ENCODE measurements around the gene ZBTB7C. TPM values are rescaled to one million over a fixed set of nuclear protein-coding genes. Genes with fewer than 3 reads are reported as not detected.

ZBTB7C gene
- total and polyA plus RNA-seq, 5 donors, result 0.88 to 3.7 (median 2.0) TPM

GRCh38 chr18:48074929-48075706, 334.1 kb downstream of the ZBTB7C start:
- intact Hi-C loops (cut with DNase I), result no loop called here
- no peak for DNase-seq
- H3K4me1 ChIP-seq (ENCODE audit: control insufficient read depth, insufficient read depth, low read length), result no peaks in the 10 kb centered on the region
- no peak overlapping the region for H3K4me3 ChIP-seq (ENCODE audit: low read length)
- no peaks in the 10 kb centered on the region for H3K9me3 ChIP-seq (ENCODE audit: control insufficient read depth, low read length)
- H3K27ac ChIP-seq (ENCODE audit: low read length), result no peak overlapping the region
- H3K27me3 ChIP-seq (ENCODE audit: control insufficient read depth, insufficient read depth), result no peaks in the 10 kb centered on the region
- ATAC-seq, result no peak
- 74% methylated on average over 7 of the region's 7 CpGs for WGBS

GRCh38 chr18:48073211-48073930, 335.8 kb downstream of the ZBTB7C start:
- DNase-seq (peak in 1 of 3 donors; percentile 34), ATAC-seq (peak; percentile 33 to 76)
- Histone ChIP-seq H3K27ac (ENCODE audit: low read length) (no peak overlapping the region), H3K4me3 (ENCODE audit: low read length) (no peak overlapping the region), H3K27me3 (ENCODE audit: control insufficient read depth, insufficient read depth) (no peaks in the 10 kb centered on the region), H3K4me1 (ENCODE audit: control insufficient read depth, insufficient read depth, low read length) (no peaks in the 10 kb centered on the region), H3K9me3 (ENCODE audit: control insufficient read depth, low read length) (no peaks in the 10 kb centered on the region)
- WGBS, result 82% methylated on average over 15 of the region's 15 CpGs
- intact Hi-C loops (cut with DNase I), result no loop called here

- H3K4me1 ChIP-seq (ENCODE audit: control insufficient read depth, insufficient read depth, low read length), result no peaks in the 10 kb centered on the region
- intact Hi-C loops (cut with DNase I), result no loop called here
- peak in 2 of 3 donors; percentile 44 to 63 for DNase-seq
- no peaks in the 10 kb centered on the region for H3K27me3 ChIP-seq (ENCODE audit: control insufficient read depth, insufficient read depth)
- H3K9me3 ChIP-seq (ENCODE audit: control insufficient read depth, low read length), result no peaks in the 10 kb centered on the region
- H3K27ac ChIP-seq (ENCODE audit: low read length), result no peak overlapping the region
- WGBS, result 57% methylated on average over 18 of the region's 18 CpGs
- H3K4me3 ChIP-seq (ENCODE audit: low read length), result no peak overlapping the region
- ATAC-seq, result peak; percentile 68 to 92
These were observed 336.6 kb downstream of the ZBTB7C start for GRCh38 chr18:48072428-48073204.

- no peak for DNase-seq
- WGBS, result 94% methylated on average over 11 of the region's 11 CpGs
- ATAC-seq, result no peak
- intact Hi-C loops (cut with DNase I), result no loop called here
- H3K9me3 ChIP-seq (ENCODE audit: control insufficient read depth, low read length), result no peaks in the 10 kb centered on the region
- H3K4me3 ChIP-seq (ENCODE audit: low read length), result no peak overlapping the region
- no peak overlapping the region for H3K27ac ChIP-seq (ENCODE audit: low read length)
- H3K4me1 ChIP-seq (ENCODE audit: control insufficient read depth, insufficient read depth, low read length), result no peaks in the 10 kb centered on the region
- no peaks in the 10 kb centered on the region for H3K27me3 ChIP-seq (ENCODE audit: control insufficient read depth, insufficient read depth)
These were observed 340.2 kb downstream of the ZBTB7C start for GRCh38 chr18:48068916-48069445.

GRCh38 chr18:48066225-48066652, 342.9 kb downstream of the ZBTB7C start:
- no peak for DNase-seq
- intact Hi-C loops (cut with DNase I), result no loop called here
- no peak for ATAC-seq
- no peaks in the 10 kb centered on the region for H3K9me3 ChIP-seq (ENCODE audit: control insufficient read depth, low read length)
- no peaks in the 10 kb centered on the region for H3K4me1 ChIP-seq (ENCODE audit: control insufficient read depth, insufficient read depth, low read length)
- no peak overlapping the region for H3K4me3 ChIP-seq (ENCODE audit: low read length)
- WGBS, result 62% methylated on average over 4 of the region's 4 CpGs
- H3K27ac ChIP-seq (ENCODE audit: low read length), result no peak overlapping the region
- no peaks in the 10 kb centered on the region for H3K27me3 ChIP-seq (ENCODE audit: control insufficient read depth, insufficient read depth)

GRCh38 chr18:48065601-48065995, 343.6 kb downstream of the ZBTB7C start:
- Histone ChIP-seq H3K4me3 (ENCODE audit: low read length) (no peak overlapping the region), H3K27me3 (ENCODE audit: control insufficient read depth, insufficient read depth) (no peaks in the 10 kb centered on the region), H3K9me3 (ENCODE audit: control insufficient read depth, low read length) (no peaks in the 10 kb centered on the region), H3K4me1 (ENCODE audit: control insufficient read depth, insufficient read depth, low read length) (no peaks in the 10 kb centered on the region), H3K27ac (ENCODE audit: low read length) (no peak overlapping the region)
- no peak for ATAC-seq
- intact Hi-C loops (cut with DNase I), result no loop called here
- WGBS, result 73% methylated on average over 3 of the region's 3 CpGs
- no peak for DNase-seq

GRCh38 chr18:48064978-48065600, 344.1 kb downstream of the ZBTB7C start:
- Histone ChIP-seq H3K9me3 (ENCODE audit: control insufficient read depth, low read length) (no peaks in the 10 kb centered on the region), H3K27me3 (ENCODE audit: control insufficient read depth, insufficient read depth) (no peaks in the 10 kb centered on the region), H3K27ac (ENCODE audit: low read length) (no peak overlapping the region), H3K4me1 (ENCODE audit: control insufficient read depth, insufficient read depth, low read length) (no peaks in the 10 kb centered on the region), H3K4me3 (ENCODE audit: low read length) (no peak overlapping the region)
- no peak for DNase-seq
- ATAC-seq, result no peak
- WGBS, result 88% methylated on average over 10 of the region's 10 CpGs
- intact Hi-C loops (cut with DNase I), result no loop called here

- Histone ChIP-seq H3K27ac (ENCODE audit: low read length) (no peak overlapping the region), H3K4me1 (ENCODE audit: control insufficient read depth, insufficient read depth, low read length) (no peaks in the 10 kb centered on the region), H3K4me3 (ENCODE audit: low read length) (no peak overlapping the region), H3K27me3 (ENCODE audit: control insufficient read depth, insufficient read depth) (no peaks in the 10 kb centered on the region), H3K9me3 (ENCODE audit: control insufficient read depth, low read length) (no peaks in the 10 kb centered on the region)
- 95% methylated on average over 7 of the region's 7 CpGs for WGBS
- no peak for DNase-seq
- ATAC-seq, result no peak
- intact Hi-C loops (cut with DNase I), result no loop called here
These were observed 347.2 kb downstream of the ZBTB7C start for GRCh38 chr18:48061781-48062570.

GRCh38 chr18:48060970-48061369, 348.2 kb downstream of the ZBTB7C start:
- no peak overlapping the region for H3K4me3 ChIP-seq (ENCODE audit: low read length)
- H3K27me3 ChIP-seq (ENCODE audit: control insufficient read depth, insufficient read depth), result no peaks in the 10 kb centered on the region
- ATAC-seq (no peak), DNase-seq (no peak)
- WGBS, result 83% methylated on average over 3 of the region's 3 CpGs
- no peaks in the 10 kb centered on the region for H3K4me1 ChIP-seq (ENCODE audit: control insufficient read depth, insufficient read depth, low read length)
- no peaks in the 10 kb centered on the region for H3K9me3 ChIP-seq (ENCODE audit: control insufficient read depth, low read length)
- no peak overlapping the region for H3K27ac ChIP-seq (ENCODE audit: low read length)
- intact Hi-C loops (cut with DNase I), result no loop called here

- Histone ChIP-seq H3K9me3 (ENCODE audit: control insufficient read depth, low read length) (no peaks in the 10 kb centered on the region), H3K27me3 (ENCODE audit: control insufficient read depth, insufficient read depth) (no peaks in the 10 kb centered on the region), H3K4me3 (ENCODE audit: low read length) (no peak overlapping the region), H3K27ac (ENCODE audit: low read length) (no peak overlapping the region), H3K4me1 (ENCODE audit: control insufficient read depth, insufficient read depth, low read length) (no peaks in the 10 kb centered on the region)
- WGBS, result 81% methylated on average over 4 of the region's 4 CpGs
- ATAC-seq (no peak), DNase-seq (no peak)
- intact Hi-C loops (cut with DNase I), result no loop called here
These were observed 348.8 kb downstream of the ZBTB7C start for GRCh38 chr18:48060346-48060745.

All from right cardiac atrium (tissue), 5 donors.